Measurements from ENCODE around the gene ARHGAP8. TPM values are rescaled to one million over a fixed set of nuclear protein-coding genes. Genes with fewer than 3 reads are reported as not detected.

ARHGAP8 gene
- total RNA-seq, 1 donor from 2014 or later = 0.49 TPM

DNA sequence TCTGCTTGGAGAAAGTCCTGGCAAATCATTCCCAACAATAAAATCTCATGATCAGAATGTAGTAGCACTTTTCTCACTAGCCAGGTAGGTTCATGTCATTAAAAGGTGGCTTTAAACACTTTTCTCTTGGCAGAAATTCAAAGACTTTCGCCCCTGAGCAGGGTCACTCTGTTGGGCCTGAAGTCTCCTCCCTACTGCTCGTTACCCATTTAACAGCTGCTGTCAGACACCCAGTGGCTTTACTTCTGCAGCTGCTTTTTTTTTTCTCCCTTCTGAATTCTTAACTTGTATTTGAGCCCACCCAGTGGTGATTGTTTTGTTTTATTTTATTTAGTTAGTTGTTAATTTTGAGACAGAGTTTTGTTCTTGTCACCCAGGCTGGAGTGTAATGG lies 25.0 kb downstream of the ARHGAP8 start:
- Mint-ChIP-seq H3K4me3 (no peak overlapping the region), H3K4me1 (no peaks in the 10 kb centered on the region), H3K36me3 (ENCODE audit: low read depth) (peaks cover 1% of the 10 kb centered on the region), H3K9me3 (peaks cover 7% of the 10 kb centered on the region), H3K27ac (no peak overlapping the region), H3K27me3 (peaks cover 2% of the 10 kb centered on the region)
- DNase-seq (no peak), ATAC-seq (ENCODE audit: low read depth) (no peak)
- POLR2A ChIA-PET = no interaction called here
- CTCF ChIA-PET = no interaction called here
- TF ChIP-seq, protein P1, sequence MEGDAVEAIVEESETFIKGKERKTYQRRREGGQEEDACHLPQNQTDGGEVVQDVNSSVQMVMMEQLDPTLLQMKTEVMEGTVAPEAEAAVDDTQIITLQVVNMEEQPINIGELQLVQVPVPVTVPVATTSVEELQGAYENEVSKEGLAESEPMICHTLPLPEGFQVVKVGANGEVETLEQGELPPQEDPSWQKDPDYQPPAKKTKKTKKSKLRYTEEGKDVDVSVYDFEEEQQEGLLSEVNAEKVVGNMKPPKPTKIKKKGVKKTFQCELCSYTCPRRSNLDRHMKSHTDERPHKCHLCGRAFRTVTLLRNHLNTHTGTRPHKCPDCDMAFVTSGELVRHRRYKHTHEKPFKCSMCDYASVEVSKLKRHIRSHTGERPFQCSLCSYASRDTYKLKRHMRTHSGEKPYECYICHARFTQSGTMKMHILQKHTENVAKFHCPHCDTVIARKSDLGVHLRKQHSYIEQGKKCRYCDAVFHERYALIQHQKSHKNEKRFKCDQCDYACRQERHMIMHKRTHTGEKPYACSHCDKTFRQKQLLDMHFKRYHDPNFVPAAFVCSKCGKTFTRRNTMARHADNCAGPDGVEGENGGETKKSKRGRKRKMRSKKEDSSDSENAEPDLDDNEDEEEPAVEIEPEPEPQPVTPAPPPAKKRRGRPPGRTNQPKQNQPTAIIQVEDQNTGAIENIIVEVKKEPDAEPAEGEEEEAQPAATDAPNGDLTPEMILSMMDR (IDR thresholded peaks at IDR 0.05) = no peak
- intact Hi-C loops (cut with micrococcal nuclease) = no loop called here

DNA sequence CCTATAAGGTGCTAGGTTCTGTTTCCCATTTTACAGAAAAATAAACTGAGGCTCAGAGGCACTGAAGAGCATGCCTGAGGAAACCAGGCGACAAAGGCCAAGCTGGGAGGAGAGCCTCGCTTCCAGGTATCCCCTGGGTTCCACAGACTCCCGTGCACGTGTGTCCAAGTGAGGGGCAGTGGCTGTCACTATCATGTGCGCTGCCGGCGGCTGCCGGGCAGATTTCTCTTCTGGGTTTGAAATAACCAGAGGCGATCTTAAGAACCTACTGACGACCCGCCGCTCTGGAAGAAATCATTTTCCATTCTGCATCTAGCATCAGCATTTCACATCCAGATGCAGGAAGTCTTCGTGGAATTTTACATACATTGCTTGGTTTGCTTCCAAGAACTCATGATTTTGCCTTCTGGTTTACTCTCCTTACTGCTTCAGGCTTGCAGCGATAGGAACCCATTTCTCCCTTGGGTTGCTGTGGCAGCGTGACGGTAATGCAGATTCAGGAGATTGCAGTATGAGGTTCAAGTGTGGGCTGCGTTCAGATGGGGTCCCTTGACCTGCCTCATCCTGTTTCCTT lies 28.6 kb downstream of the ARHGAP8 start:
- no peak overlapping the region for H3K27ac Mint-ChIP-seq
- CTCF ChIA-PET = no interaction called here
- POLR2A ChIA-PET = no interaction called here

DNA sequence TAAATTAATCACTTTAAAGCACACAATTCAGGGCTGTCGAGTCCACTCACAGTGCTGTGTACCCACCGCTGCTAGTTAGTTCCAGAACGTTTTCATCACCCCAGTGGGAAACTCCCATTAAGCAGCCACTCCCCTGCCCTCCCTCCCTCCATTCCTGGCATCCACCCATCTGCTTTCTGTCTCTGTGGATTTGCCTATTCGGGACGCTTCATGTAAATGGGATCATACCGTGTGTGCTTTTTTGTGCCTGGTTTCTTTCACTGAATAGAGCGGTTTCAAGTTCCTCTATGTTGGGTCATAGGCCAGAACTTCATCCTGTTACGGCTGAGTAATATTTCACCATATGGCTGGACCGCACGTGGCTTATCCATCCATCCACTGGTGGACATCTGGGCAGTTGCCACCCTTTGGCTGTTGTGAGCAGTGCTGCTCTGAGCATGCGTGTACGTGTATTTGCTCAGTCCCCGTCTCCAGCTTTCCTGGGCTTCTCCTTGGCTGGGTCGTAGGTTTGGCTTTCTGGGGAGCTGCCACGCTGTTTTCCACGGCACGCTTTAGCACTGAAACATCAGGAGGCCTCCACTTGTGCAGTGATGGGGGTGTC lies 30.1 kb downstream of the ARHGAP8 start:
- Mint-ChIP-seq H3K36me3 (ENCODE audit: low read depth) (no peaks in the 10 kb centered on the region), H3K9me3 (no peaks in the 10 kb centered on the region), H3K27ac (no peak overlapping the region), H3K4me1 (no peaks in the 10 kb centered on the region), H3K27me3 (peaks cover 16% of the 10 kb centered on the region), H3K4me3 (no peak overlapping the region)
- ATAC-seq (ENCODE audit: low read depth) (no peak), DNase-seq (no peak)
- ChIA-PET CTCF (no interaction called here), POLR2A (no interaction called here)
- intact Hi-C loops (cut with micrococcal nuclease) = no loop called here
- TF ChIP-seq, protein P1 (IDR thresholded peaks at IDR 0.05) = no peak

More for the DNA sequence above, 28.6 kb downstream of the ARHGAP8 start:
- intact Hi-C loops (cut with micrococcal nuclease) = no loop called here
- TF ChIP-seq, protein P1 (IDR thresholded peaks at IDR 0.05) = no peak
- peaks cover 16% of the 10 kb centered on the region for H3K27me3 Mint-ChIP-seq
- no peaks in the 10 kb centered on the region for H3K9me3 Mint-ChIP-seq
- no peaks in the 10 kb centered on the region for H3K4me1 Mint-ChIP-seq
- no peak overlapping the region for H3K4me3 Mint-ChIP-seq
- no peak for ATAC-seq (ENCODE audit: low read depth)
- H3K36me3 Mint-ChIP-seq (ENCODE audit: low read depth) = no peaks in the 10 kb centered on the region
- DNase-seq = no peak

DNA sequence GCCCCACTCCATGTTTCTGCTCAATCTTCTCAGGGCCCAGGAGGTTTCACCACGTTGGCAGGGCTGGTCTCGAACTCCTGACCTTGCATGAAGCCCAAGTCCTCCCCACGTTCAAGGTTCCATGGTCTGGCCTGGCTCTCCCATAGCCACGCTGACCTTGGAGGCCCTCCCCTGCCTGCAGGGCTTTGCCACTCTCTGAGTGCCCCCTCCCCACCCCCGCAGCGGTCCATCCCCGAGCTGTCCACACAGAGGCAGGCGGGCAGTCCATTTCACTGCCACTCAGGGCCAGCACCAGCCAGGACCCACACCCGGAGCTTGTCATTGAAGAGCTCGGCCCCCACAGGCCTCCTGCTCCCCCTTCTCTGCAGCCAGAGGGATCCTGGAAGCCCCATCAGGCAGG lies 30.7 kb downstream of the ARHGAP8 start:
- no peaks in the 10 kb centered on the region for H3K9me3 Mint-ChIP-seq
- no peak overlapping the region for H3K27ac Mint-ChIP-seq
- TF ChIP-seq, protein P1 (IDR thresholded peaks at IDR 0.05) = no peak
- no peak for DNase-seq
- peaks cover 16% of the 10 kb centered on the region for H3K27me3 Mint-ChIP-seq
- H3K4me3 Mint-ChIP-seq = no peak overlapping the region
- intact Hi-C loops (cut with micrococcal nuclease) = no loop called here
- ChIA-PET POLR2A (no interaction called here), CTCF (no interaction called here)
- H3K36me3 Mint-ChIP-seq (ENCODE audit: low read depth) = no peaks in the 10 kb centered on the region
- H3K4me1 Mint-ChIP-seq = no peaks in the 10 kb centered on the region
- ATAC-seq (ENCODE audit: low read depth) = no peak

DNA sequence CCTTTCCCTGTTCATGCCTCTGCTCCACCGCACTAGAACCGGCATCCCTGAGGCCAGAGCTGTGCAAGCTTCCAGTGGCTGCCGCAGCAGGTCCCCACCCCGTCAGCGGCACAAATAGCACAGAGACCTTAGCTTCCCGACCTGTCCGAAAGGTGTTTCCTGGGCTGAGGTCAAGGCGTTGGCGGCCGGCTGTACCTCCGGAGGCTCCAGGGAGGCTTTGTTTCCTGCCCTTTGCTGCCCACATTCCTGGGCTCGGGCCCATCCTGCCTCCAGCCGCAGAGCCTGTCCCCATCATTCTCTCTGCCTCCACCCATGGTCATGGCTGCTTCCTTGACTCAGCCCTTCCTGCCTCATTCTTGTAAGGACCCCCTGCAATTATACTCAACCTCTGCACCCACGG lies 31.2 kb downstream of the ARHGAP8 start:
- TF ChIP-seq, protein P1 (IDR thresholded peaks at IDR 0.05) = no peak
- ChIA-PET POLR2A (no interaction called here), CTCF (no interaction called here)
- Mint-ChIP-seq H3K36me3 (ENCODE audit: low read depth) (no peaks in the 10 kb centered on the region), H3K4me1 (no peaks in the 10 kb centered on the region), H3K27ac (no peak overlapping the region), H3K27me3 (peaks cover 16% of the 10 kb centered on the region), H3K4me3 (no peak overlapping the region), H3K9me3 (no peaks in the 10 kb centered on the region)
- DNase-seq (no peak), ATAC-seq (ENCODE audit: low read depth) (no peak)
- intact Hi-C loops (cut with micrococcal nuclease) = no loop called here
